Measurements from ENCODE around the gene ADCY9. TPM values are rescaled to one million over a fixed set of nuclear protein-coding genes. Genes with fewer than 3 reads are reported as not detected.

ADCY9 gene
- polyA plus RNA-seq, 1 donor (not counting 4 experiments of a cell fraction or from before 2014, with no cell fraction given): 3.0 TPM

GRCh38 chr16:3988824-3989223 is 127.4 kb downstream of the ADCY9 start:
- Histone ChIP-seq H3K27ac (ENCODE audit: control insufficient read depth, insufficient read depth, low read length) (no peak overlapping the region), H3K9ac (ENCODE audit: control insufficient read depth, extremely low read depth, insufficient read depth, low read length) (no peak overlapping the region), H3K9me1 (ENCODE audit: control insufficient read depth, extremely low read depth, insufficient read depth, low read length) (no peaks in the 10 kb centered on the region), H3K9me3 (ENCODE audit: control insufficient read depth, low read depth, low read length) (no peaks in the 10 kb centered on the region), H3K27me3 (ENCODE audit: control insufficient read depth, extremely low read depth, insufficient read depth, low read length) (no peaks in the 10 kb centered on the region), H3K4me3 (ENCODE audit: control insufficient read depth in 2 of 3, extremely low read depth in 1 of 3, insufficient read depth in 2 of 3, low read depth in 1 of 3, low read length in 3 of 3) (no peak overlapping the region), H3K36me3 (ENCODE audit: control insufficient read depth in 2 of 2, extremely low read depth in 1 of 2, insufficient read depth in 2 of 2, low read length in 2 of 2) (no peaks in the 10 kb centered on the region), H3K4me1 (ENCODE audit: control insufficient read depth, extremely low read depth, insufficient read depth, low read length) (no peaks in the 10 kb centered on the region), H4K20me1 (ENCODE audit: control insufficient read depth, extremely low read depth, insufficient read depth, low read length) (no peaks in the 10 kb centered on the region), H3K4me2 (ENCODE audit: control insufficient read depth, extremely low read depth, insufficient read depth, low read depth, low read length) (no peak overlapping the region), H2AFZ (ENCODE audit: control insufficient read depth, low read length) (no peak overlapping the region), H3K79me2 (ENCODE audit: control insufficient read depth, insufficient read depth, low read length) (no peaks in the 10 kb centered on the region)
- dilution Hi-C loops (cut with MboI; ENCODE audit: extremely low pct_ligation_motif_present, low sequenced_read_pairs): no loop called here
- DNase-seq (ENCODE audit: low read depth, low spot score) (no peak), FAIRE-seq (no peak)
- TF ChIP-seq CTCF (optimal IDR thresholded peaks at IDR 0.05 in 1 of 3, IDR thresholded peaks at IDR 0.05 in 1 of 3, conservative IDR thresholded peaks at IDR 0.05 in 1 of 3; ENCODE audit: extremely low read depth in 1 of 3, insufficient read depth in 2 of 3, low read length in 3 of 3): no peak
- no peak for TF ChIP-seq EZH2 (IDR thresholded peaks at IDR 0.05; ENCODE audit: low read length)

- Histone ChIP-seq H2AFZ (ENCODE audit: control insufficient read depth, low read length) (no peak overlapping the region), H4K20me1 (ENCODE audit: control insufficient read depth, extremely low read depth, insufficient read depth, low read length) (no peaks in the 10 kb centered on the region), H3K27ac (ENCODE audit: control insufficient read depth, insufficient read depth, low read length) (no peak overlapping the region), H3K4me3 (ENCODE audit: control insufficient read depth in 2 of 3, extremely low read depth in 1 of 3, insufficient read depth in 2 of 3, low read depth in 1 of 3, low read length in 3 of 3) (no peak overlapping the region), H3K4me2 (ENCODE audit: control insufficient read depth, extremely low read depth, insufficient read depth, low read depth, low read length) (no peak overlapping the region), H3K4me1 (ENCODE audit: control insufficient read depth, extremely low read depth, insufficient read depth, low read length) (no peaks in the 10 kb centered on the region), H3K9ac (ENCODE audit: control insufficient read depth, extremely low read depth, insufficient read depth, low read length) (no peak overlapping the region), H3K27me3 (ENCODE audit: control insufficient read depth, extremely low read depth, insufficient read depth, low read length) (no peaks in the 10 kb centered on the region), H3K36me3 (ENCODE audit: control insufficient read depth in 2 of 2, extremely low read depth in 1 of 2, insufficient read depth in 2 of 2, low read length in 2 of 2) (no peaks in the 10 kb centered on the region), H3K79me2 (ENCODE audit: control insufficient read depth, insufficient read depth, low read length) (no peaks in the 10 kb centered on the region), H3K9me3 (ENCODE audit: control insufficient read depth, low read depth, low read length) (no peaks in the 10 kb centered on the region), H3K9me1 (ENCODE audit: control insufficient read depth, extremely low read depth, insufficient read depth, low read length) (no peaks in the 10 kb centered on the region)
- FAIRE-seq (no peak), DNase-seq (ENCODE audit: low read depth, low spot score) (no peak)
- dilution Hi-C loops (cut with MboI; ENCODE audit: extremely low pct_ligation_motif_present, low sequenced_read_pairs): no loop called here
- no peak for TF ChIP-seq CTCF (optimal IDR thresholded peaks at IDR 0.05 in 1 of 3, IDR thresholded peaks at IDR 0.05 in 1 of 3, conservative IDR thresholded peaks at IDR 0.05 in 1 of 3; ENCODE audit: extremely low read depth in 1 of 3, insufficient read depth in 2 of 3, low read length in 3 of 3)
- TF ChIP-seq EZH2 (IDR thresholded peaks at IDR 0.05; ENCODE audit: low read length): no peak
These were observed 128.2 kb downstream of the ADCY9 start for GRCh38 chr16:3988011-3988410.
